SHP77 (cell line): Measurements from ENCODE around the gene TRIM62.

Experiments
- DNase-seq, 2 experiments: peaks; one replicate each; lab custom pipeline; 2025; lab: John Stamatoyannopoulos, UW

TRIM62 gene

GRCh38 chr1:33180226-33180910 is 1.5 kb downstream of the TRIM62 start:
- no peak for DNase-seq

DNA sequence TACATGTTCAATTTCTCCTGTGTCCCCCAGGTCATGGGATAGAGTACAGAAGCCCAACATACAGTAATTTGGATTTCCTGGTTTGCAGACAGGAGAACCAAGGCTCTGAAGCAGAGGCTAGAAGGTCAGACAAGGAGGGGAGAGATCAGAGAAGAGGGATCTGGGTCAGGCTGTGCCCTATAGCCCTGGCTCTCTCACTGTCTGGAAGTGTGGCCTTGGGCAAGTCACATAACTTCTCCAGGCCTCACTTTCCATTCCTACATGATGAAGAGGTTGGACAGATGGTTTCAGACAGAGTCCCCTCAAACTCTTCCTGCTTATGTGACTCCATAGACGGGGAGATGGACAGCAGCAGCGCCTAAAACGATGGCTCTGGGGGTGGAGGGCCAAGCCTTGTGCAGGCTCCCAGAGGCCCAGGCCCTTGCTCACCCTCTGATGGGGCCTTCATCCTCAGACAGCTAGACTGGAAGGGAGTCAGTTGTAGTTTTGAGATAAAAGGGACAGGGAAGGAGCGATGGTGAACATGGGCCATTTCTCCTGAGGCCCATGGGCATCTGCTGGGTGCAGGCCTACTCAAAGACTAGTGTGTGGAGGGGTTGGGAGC is 2.9 kb downstream of the TRIM62 start:
- DNase-seq = no peak

- DNase-seq = no peak
Observed at GRCh38 chr1:33177996-33178540, 3.8 kb downstream of the TRIM62 start.

DNA sequence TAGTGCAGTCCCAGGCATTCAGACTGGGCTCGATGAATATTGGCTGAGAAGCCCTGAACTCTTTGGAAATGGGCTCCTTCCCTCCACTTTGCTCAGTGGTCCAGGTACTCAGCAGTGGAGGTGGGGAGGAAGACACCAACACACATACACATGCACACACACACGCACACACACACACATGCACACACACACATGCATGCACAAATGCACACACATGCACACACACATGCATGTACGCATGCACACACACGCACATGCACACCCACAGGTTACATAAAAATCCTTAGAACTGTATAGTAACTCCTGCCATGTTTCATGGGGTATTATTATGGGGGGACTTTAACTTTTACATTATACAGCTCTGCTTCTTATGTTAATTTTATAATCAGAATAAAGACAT is 5.0 kb downstream of the TRIM62 start:
- DNase-seq = no peak

DNA sequence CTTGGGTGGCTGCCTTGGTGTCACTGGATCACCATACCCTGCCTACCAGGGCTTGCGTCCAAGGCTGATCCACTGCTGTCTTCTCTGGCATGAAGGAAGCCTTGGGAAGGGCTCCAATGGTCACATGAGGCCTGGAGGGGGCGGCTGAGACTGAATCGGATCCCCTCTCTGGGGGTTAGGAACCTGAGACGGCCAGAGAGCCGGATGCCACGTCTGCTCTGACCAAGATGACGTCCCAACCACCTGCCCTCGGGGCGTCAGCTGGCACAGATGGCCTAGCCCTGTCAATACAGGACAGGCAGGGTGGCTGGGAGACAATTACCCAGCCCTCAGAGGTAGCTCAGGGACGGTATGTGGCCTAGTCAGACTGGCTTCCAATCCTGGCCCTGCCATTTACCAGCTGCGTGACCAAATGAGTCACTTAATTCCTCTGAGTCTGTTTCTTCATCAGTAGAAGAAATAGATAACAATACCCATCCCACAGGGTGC is 5.4 kb downstream of the TRIM62 start:
- peak; percentile 69 to 77 for DNase-seq

DNA sequence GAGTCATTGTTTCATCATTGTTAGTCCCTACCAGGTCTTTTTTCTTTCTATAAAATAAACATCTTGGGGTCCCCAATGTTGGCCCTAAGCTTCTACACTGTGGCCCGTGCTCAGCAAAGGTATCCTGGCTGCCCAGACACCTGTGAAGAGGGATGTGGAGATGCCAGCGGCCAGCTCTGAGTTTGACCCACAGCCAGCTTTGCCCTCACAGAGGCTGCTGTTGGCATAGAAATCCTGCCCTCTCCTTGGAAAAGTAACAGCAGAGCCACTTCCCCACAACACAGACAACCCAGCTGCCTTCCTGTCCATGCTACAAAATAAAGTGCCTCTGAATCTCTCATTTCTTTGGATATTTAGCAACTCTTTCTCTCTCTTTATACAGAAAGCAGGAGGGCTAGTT is 6.0 kb downstream of the TRIM62 start:
- DNase-seq = no peak

DNA sequence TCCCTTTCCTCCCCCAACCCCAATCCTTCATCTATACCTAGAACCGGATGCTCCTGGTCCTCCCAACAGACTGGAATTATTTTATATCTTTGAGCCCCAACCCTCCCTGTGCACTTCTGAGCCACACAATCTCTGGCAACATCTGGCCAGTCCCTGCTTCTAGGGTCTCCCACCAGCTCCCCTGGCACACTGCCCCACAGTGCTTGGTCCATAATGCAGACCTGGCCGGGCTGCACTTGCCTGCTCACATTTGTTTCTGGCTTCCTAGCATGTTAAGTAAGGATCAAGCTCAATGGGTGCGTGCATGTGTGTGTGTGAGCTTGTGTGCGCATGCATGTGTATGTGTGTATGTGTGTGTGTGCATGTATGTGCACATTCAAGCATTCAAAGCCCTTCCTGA is 8.8 kb downstream of the TRIM62 start:
- DNase-seq = no peak

DNA sequence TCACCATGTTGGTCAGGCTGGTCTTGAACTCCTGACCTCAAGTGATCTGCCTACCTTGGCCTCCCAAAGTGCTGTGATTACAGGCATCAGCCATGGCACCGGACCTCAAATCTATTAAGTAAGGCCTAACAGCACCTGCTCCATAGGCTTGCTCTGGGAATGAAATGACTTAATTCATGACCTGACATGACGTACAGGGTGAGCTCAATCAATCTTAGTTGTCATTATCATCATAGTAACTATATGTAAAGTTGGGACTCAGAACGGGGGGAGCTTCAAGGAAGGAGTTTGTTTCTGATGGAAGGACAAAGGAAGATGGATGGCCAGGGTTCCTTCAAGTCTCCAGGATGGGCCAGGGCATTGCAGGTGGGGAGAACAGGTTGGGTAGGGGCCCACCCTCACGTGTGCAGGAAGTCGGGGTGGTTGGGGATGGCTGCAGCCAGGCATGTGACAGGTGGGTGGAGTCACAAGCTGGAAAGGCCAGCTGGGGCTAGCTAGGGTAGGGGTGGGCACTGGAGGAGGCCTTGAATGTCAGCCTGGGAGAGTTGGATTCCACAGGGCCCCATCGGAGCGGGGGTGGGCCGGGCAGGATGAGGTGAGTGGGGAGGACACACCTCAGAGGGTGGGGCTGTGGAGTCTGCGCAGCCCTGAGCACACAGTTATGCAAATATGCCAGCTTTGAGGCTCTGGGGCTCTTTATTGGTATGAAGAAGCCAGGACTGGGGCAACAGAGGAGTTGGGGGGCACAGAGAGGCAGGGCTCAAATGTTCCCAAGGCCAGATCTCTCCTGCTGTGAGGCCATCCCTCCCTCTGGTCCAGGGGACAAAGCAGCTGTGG is 9.6 kb downstream of the TRIM62 start:
- no peak for DNase-seq

DNA sequence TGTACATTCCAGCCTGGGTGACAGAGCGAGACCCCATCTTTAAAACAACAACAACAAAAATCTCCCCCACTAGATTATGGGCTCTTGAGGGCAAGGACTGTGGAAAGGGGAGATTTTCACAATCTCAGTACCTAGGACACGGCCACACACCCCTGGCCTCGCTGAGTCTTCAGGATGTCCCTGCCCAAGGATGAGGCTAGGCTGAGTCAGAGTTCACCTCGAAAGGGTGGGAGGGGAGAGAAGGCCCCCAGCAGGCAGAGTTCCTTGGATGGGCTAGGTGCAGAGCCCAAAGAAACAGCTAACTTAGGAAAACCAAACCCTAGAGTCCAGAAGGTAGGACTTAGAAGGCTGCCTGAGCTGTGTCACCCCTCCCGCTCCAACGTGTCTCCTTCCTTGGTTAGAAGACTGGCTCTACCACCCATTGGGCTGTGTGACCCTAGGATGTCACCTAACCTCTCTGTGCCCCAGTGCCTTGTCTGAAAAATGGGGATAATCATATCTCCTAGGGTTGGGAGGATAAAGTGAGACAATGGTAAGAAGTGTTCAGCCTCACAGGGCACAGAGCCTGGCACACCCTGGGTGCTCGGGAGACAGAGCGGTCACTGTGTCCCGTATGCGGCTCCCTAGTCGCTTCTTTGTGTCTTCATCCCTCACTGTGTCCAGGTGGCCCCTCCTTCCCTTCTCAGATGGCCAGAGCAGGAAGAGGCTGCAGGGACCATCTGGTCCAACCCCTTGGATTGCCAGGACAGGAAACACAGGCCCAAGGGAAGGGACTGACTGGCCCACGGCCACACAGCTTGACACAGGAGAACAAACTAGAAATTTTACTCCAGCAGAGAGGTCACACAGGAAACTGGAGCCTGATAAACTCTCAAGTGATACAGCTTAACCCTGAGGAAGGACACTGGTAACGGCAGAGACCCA is 11.2 kb downstream of the TRIM62 start:
- no peak for DNase-seq

DNA sequence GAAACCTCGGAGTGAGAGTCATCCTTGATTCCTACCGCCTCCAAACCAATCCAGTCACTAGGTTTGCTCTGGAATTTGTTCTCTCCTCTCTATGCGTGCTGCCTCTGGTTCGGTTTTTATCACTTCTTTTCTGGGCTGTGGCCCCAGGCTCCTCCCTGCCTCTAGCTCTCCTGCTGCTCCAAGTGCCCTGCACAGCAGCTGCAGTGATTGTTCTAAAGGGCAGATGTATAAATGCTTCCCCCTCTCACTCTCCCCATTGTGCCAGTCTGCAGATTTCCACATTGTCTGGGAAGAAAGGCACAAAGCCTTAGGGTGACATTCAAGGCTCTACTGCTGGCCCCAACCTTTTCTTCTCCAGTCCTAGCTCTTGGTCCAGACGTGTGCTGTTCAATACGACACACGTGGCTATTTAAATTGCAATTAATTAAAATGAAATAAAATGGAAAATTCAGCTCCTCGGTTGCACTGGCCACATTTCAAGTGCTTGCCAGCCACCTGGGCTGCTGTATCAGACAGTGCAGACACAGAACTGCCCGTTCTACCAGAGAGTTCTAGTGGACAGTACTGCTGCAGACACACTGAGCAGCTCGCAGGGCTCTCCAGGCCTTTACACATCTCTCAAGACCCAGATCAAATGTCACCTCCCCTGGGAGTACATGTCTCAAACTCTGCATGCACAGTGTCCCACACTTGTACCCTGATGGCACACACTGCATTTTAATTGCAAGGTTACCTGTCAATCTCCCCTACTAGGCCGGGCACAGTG is 12.4 kb downstream of the TRIM62 start:
- DNase-seq = no peak

DNA sequence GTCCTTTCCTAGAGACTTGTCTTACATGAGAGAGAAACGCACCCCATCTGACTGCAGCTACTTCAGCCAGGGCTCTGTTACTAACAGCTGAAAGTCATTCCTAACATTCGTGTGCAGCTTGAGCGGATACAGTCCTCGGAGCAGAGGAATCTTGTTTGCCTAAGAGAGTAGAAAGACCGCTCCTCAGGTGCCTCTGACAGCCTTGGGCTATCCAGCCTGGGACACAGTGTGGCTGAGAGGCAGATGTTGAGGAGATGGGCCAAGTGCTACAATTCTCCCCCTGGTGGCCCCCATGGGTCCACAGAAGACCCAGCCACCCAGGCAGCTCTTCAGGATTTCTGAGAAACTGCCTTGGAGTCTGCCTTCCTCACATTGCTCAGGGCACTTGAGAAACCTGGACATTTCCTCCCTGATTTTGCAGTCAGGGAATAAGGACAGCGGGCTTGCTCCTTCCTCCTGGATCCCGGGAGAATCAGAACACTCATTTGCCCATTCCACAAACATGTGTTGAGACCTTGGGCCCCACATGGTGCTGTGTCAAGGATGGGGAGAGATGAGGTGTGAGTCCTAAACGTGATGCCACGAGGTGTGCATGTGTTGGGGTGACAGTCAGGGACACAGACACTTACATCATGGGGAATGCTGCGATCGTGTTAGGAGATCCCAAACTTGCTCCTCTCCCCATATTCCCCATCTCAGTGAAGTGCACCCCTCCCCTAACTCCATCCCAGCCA is 13.1 kb downstream of the TRIM62 start:
- DNase-seq = no peak

GRCh38 chr1:33167650-33168447 is 14.0 kb downstream of the TRIM62 start:
- DNase-seq = no peak

DNA sequence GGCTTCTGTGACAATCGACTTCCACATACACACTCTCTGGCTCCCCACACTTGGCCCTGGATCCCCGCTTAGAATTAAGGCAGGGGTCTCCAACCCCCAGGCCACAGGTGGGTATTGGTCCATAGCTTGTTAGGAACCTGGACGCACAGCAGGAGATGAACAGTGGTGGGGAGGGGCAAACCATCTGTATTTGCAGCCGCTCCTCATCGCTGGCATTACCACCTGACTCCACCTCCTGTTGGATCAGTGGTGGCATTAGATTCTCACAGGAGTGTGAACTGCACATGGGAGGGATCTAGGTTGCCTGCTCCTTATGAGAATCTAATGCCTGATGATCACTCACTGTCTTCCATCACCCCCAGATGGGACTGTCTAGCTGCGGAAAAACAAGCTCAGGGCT is 16.0 kb downstream of the TRIM62 start:
- no peak for DNase-seq

DNA sequence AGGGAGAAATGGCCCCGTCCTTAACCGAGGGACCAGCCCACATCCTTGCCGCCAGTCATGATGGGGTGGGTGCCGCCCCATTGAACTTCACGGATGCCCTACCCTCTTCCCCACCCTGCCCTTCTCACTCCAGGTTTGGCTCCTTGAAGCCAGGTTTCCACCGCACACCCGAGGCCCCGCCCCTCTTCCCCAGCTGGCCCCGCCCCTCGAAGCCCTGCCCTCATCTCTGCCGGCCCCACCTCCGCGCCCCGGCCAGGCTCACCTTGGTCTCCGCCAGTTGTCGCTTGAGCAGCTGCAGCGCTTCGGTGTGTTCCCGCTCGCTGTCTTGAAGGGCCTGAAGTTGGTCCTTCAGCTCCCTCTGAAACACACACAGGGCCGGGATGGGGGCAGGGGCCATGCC is 16.6 kb downstream of the TRIM62 start:
- DNase-seq = no peak

DNA sequence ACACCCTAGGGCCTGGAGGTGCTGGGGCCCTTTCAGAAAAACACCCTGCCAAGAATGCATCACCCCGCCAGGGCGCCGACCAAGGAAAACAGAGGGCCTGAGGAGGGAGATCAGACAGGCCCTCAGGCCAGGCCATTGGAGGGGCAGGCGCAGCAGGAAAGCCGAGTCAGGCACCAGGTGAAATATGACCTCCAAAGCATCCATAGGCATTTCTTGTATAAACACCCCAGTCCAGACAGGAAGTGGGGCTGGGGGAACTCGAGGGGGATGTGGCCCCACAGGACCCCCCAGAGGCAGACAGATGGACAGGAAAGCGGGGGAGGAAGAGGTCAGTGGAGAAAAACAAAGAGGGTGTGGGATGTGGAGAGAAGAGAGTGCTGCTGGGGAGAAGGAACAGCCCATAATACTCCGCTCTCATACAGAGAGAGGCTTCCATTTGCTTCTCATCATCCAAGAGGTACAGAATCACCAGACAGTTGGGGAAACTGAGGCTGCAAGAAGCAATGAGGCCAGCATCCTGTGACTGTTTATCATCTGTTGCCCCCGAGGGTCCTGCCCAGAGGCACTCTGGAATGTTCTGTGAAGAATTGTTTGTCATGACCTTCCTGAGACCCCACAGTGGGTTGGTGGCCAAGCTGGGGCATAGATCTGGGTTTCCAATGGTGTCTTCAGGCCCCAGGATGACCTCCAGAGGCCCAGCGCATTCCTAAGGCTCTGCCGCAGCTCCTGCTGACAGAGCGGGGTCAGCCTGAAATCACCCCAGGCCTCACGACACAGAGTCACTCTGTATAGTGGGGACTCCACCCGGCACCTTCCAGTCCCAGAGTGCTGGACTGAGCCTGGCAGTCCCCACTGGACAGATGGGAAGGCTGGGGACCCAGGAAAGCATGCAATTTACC is 18.0 kb downstream of the TRIM62 start:
- no peak for DNase-seq

DNA sequence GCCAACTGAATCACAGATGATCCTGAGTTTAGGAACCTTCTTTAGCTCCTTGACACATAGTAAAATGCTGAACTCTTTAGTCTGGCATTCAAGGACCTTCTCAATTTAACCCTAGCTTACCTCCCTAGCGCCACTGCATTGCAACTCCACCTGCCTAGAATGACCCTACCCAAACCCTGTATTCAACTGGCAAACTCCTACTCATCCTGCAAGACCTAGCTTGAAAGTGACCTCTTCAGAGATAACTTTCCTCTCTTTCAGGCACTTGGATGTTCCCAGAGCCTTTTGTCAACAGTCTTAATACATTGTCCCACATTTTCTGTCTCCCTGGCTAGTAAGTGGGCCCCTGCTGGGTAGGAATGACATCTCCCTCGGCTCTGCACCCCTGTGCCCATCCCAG is 19.7 kb downstream of the TRIM62 start:
- DNase-seq = no peak

DNA sequence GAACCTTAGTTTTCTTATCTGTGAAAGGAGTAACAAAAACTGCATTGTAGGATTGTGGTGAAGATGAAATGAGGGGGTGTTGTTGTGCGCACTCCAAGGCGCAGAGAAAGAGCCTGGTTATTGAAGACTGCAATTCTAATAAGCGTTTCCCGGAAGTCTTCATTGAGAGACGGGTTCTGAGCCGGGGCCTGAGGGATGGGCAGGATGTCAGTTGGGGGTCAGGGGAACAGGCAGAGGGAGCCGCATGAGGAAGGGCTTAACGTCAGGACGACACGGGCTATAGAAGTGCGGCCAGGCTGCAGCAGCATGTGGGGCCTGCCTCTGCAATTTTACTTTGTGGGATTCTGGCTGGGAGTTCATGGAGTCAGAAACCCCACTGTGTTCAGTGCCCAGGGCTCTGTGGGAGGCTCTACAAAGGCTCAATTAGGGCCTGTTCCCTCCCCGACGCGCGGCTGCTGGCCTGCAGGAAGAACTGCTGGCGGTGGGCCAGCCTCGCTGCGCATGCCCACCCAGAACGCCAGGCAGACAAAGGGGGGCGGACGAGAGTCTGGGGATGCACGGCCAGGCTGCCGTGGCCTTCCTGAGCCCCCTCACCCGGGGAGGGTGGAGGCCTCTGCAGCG is 20.7 kb downstream of the TRIM62 start:
- DNase-seq = no peak

DNA sequence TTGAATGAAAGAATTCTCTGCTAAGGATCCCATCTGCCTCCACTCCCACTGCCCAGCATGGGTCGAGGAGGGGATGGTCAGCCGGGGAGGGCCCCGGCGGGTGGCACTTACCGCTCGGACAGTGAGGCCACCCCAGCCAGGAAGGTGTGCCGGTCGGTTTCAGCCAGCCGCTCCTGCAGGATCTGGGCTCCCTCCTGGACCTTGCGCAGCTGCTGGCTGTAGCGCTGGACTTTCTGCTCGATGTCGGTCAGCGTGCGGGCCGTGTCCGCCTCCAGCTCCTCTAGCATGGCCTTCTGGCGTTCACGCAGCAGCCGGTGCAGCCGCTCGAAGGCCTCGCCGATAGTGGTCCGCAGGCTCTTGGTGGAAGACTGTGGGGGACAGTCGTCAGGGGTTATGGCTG is 22.3 kb downstream of the TRIM62 start:
- DNase-seq = no peak
